Stomach (tissue), 4 donors: ENCODE data around the gene FOXN3.

Source experiments
- EP300 ChIP-seq: sonication (generic); formaldehyde crosslinking; IDR thresholded peaks from one replicate; pipeline ENCODE4 v1.6.1; 2017; ENCODE audit warnings: antibody characterized with exemption
- POLR2A ChIP-seq, 4 donors: fragments of 450-650 bp; IDR thresholded peaks; one replicate each; pipeline ENCODE4 v1.6.1; 2016; ENCODE audit warnings: antibody characterized with exemption in 4 of 4, control low read depth in 2 of 4, mild to moderate bottlenecking in 1 of 4, moderate library complexity in 1 of 4
- POLR2AphosphoS5 ChIP-seq, 3 donors: sonication (generic); formaldehyde crosslinking; IDR thresholded peaks; one replicate each; pipeline ENCODE4 v1.6.1; 2016; ENCODE audit warnings: antibody characterized with exemption in 3 of 3
- TF ChIP-seq, protein P1 (sequence below), 7 experiments: fragments of 450-650 bp in 4 of 7; fragments of 200-600 bp in 3 of 7; sonication (generic) in 3 of 7; IDR thresholded peaks; one replicate each; pipeline ENCODE4 v1.5.1; 2016 to 2019; ENCODE audit warnings: antibody characterized with exemption in 7 of 7, control low read depth in 2 of 7, mild to moderate bottlenecking in 1 of 7

DNA sequence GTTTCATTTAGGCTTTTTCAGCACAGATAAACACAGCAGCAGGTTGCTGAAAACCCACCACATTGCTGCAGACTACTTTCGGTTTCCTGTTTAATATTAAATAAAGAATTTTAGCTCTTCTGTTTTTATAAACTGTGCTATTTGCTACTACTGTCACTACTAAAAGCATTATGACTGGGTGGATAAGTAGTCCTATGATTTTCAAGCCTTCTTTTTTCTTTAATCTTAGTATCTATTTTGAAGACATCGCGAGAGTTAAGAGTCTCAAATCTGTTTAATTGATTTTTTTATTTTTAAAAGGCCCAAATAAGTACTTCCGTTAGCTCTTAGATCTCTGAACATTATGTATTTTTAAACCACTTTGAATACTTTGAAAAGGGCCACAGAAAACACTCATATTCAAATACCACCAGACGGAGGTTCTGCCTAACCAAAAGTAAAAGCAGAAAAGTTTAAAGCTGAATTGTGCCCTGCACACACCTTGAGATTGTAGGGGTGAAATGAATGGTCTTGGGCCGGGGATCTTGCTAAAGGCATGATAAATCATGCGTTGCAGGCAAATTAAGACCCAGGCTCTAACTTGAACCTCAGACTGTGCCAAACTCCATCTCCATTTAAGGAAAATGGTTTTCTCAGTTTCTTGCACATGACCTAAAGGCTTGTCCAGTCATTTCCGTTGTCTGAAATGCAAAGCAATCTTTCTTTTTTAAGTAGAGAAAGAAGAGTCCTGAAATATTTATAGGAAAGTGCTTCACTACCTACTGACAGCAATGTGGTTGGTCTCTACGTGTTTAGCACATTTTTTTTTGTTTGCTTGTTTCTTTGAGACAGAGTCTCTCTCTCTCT lies 13.6 kb upstream of the FOXN3 start:
- TF ChIP-seq POLR2A (IDR thresholded peaks at IDR 0.05) (no peak), EP300 (no peak), POLR2AphosphoS5 (IDR thresholded peaks at IDR 0.05) (no peak)
- TF ChIP-seq, protein P1, sequence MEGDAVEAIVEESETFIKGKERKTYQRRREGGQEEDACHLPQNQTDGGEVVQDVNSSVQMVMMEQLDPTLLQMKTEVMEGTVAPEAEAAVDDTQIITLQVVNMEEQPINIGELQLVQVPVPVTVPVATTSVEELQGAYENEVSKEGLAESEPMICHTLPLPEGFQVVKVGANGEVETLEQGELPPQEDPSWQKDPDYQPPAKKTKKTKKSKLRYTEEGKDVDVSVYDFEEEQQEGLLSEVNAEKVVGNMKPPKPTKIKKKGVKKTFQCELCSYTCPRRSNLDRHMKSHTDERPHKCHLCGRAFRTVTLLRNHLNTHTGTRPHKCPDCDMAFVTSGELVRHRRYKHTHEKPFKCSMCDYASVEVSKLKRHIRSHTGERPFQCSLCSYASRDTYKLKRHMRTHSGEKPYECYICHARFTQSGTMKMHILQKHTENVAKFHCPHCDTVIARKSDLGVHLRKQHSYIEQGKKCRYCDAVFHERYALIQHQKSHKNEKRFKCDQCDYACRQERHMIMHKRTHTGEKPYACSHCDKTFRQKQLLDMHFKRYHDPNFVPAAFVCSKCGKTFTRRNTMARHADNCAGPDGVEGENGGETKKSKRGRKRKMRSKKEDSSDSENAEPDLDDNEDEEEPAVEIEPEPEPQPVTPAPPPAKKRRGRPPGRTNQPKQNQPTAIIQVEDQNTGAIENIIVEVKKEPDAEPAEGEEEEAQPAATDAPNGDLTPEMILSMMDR (IDR thresholded peaks at IDR 0.05), result no peak
